Heart left ventricle (tissue), 16 donors: ENCODE results near the gene NEK4. TPM values are rescaled to one million over a fixed set of nuclear protein-coding genes. Genes with fewer than 3 reads are reported as not detected.

ENCODE experiments used
- ATAC-seq, 4 donors: fragments of 200-7000 bp; cut with Tn5 transposase; one replicate each; pipeline ENCODE4 v1.9.1; 2020 to 2022; ENCODE audit warnings: moderate library complexity in 4 of 4, mild to moderate bottlenecking in 3 of 4, moderate number of reproducible peaks in 1 of 4
- DNase-seq, 5 donors: peaks; one replicate each; pipeline ENCODE4 v3.0.0-alpha.2; 2020
- H3K27ac ChIP-seq, 12 donors: fragments of 200-600 bp; sonication (generic) in 4 of 12; one replicate each; pipeline versions ENCODE4 v1.5.0 to v1.8.0; 2016 to 2022; ENCODE audit warnings: mild to moderate bottlenecking in 2 of 12
- H3K27me3 ChIP-seq, 9 donors: fragments of 200-600 bp; sonication (generic) in 2 of 9; one replicate each; pipeline versions ENCODE4 v1.5.1 to v1.8.0; 2016 to 2022; ENCODE audit warnings: mild to moderate bottlenecking in 3 of 9
- H3K36me3 ChIP-seq, 9 donors: fragments of 200-600 bp; sonication (generic) in 2 of 9; one replicate each; pipeline versions ENCODE4 v1.5.0 to v1.8.0; 2018 to 2022; ENCODE audit warnings: mild to moderate bottlenecking in 2 of 9
- H3K4me1 ChIP-seq, 12 donors: fragments of 200-600 bp; sonication (generic) in 4 of 12; one replicate each; pipeline versions ENCODE4 v1.5.0 to v1.8.0; 2016 to 2022; ENCODE audit warnings: mild to moderate bottlenecking in 3 of 12
- H3K4me3 ChIP-seq, 12 donors: fragments of 200-600 bp; sonication (generic) in 4 of 12; one replicate each; pipeline versions ENCODE4 v1.5.0 to v1.8.0; 2017 to 2022; ENCODE audit warnings: mild to moderate bottlenecking in 9 of 12, moderate library complexity in 4 of 12
- H3K9me3 ChIP-seq, 12 donors: fragments of 200-600 bp; sonication (generic) in 4 of 12; one replicate each; pipeline versions ENCODE4 v1.5.0 to v1.8.0; 2016 to 2022; ENCODE audit warnings: mild to moderate bottlenecking in 1 of 12
- CTCF ChIP-seq, 12 donors: fragments of 200-600 bp; sonication (generic) in 4 of 12; IDR thresholded peaks; one replicate each; pipeline versions ENCODE4 v1.5.0 to v1.8.0; 2018 to 2022; ENCODE audit warnings: antibody characterized with exemption in 12 of 12, mild to moderate bottlenecking in 5 of 12
- POLR2A ChIP-seq, 2 donors: fragments of 450-650 bp; IDR thresholded peaks; one replicate each; pipeline ENCODE4 v1.6.1; 2017; ENCODE audit warnings: antibody characterized with exemption in 2 of 2, mild to moderate bottlenecking in 2 of 2, moderate library complexity in 2 of 2
- WGBS, 4 donors: extraction: QIAGEN DNeasy Blood & Tissue Kit in 2 of 4; methylation state at CpG; one replicate each; pipeline versions ENCODE4 v1.1.5 to v1.1.7; 2013 to 2018; 5-methylcytosine and 5-hydroxymethylcytosine counted together
- intact Hi-C, 10 donors: fragments of 100-400 bp; cut with DNase I; formaldehyde crosslinking; loops; one replicate each; pipeline versions ENCODE4 v1.11.1 to v1.14.2; 2022
- polyA plus RNA-seq, 2 donors: library from polyadenylated mRNA; stranded (reverse); fragments of 200-250 nt; gene quantifications; one replicate each; pipeline ENCODE4 v1.2.3, GENCODE V29; 2013
- total RNA-seq, 9 donors: library from RNA; depleted of rRNA in 2 of 9; stranded (reverse); fragments of >200 nt in 2 of 9; fragmentation: NEBNext Ultra II Directional in 3 of 9; extraction: Animal tissue kit (Norgen Biotek cat#: 25700) in 3 of 9; gene quantifications; one replicate each; pipeline versions ENCODE4 v1.1.0 to v1.2.4, GENCODE V29; 2016 to 2023
- donor health status: ischemic (EF 13 %, LVEDD 7.1; RV severe dilation, severe dysfunction).
- donor health status: healthy with polysubstance abuse.
- donor health status: DM: no; HTN: yes; CAD: no.
- donor health status: DM: no; HTN: no; CAD: no.
- donor health status: ischemic (EF 25% LVEDD 6.9; RV normal size, moderate dysfunction).
- donor health status: ischemic (EF 25% LVEDD 5.7; RV mildly dilated, moderate dysfunction).
- donor health status: healthy.
- donor health status: DM: yes; HTN: yes; CAD: no.
- donor health status: ischemic (EF 35%, LVEDD 5.7; RV mildly dilated, moderate dysfunction).
- donor health status: nonischemic (EF 11% LVEDD 7.7; RV severe dilation, severe dysfunction).
- donor health status: DM: yes; HTN: yes; CAD: no.
- donor health status: PGD.
- donor health status: ischemic (EF 29% LVEDD 5.4; RV normal size, mild dysfunction).
- donor health status: nonischemic (EF 23%, LVEDD 6.1; RV moderate dilation, normal function).

NEK4 gene
- total and polyA plus RNA-seq, 11 donors = 2.7 to 21.5 (median 14.6) TPM

DNA sequence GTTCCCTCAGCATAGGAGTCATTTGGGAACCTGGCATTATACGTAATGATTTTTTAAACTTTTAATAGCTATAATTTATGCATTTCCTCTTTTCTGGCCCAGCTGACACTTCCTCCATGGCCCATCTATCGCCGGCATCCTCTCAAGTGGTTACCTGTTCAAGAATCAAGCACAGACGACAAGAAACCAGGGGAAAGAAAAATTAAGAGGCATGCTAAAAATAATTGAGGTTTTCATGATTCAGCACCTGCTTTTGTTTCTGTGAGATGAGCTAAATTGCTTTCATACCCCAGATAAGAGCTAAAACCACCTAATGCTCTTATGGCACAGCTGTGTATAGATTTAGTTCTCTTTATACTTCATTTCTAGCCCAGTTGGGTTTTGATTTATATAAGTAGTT, 63.2 kb downstream of the NEK4 start:
- Histone ChIP-seq H3K4me1 (peaks cover 0 to 45% (median 32%) of the 10 kb centered on the region in 12 donors), H3K27ac (no peak overlapping the region), H3K36me3 (peaks cover 0 to 50% (median 42%) of the 10 kb centered on the region in 9 donors), H3K27me3 (no peaks in the 10 kb centered on the region), H3K4me3 (peak overlapping the region in 8 of 12 donors; percentile 67 to 97 (median 96)), H3K9me3 (no peaks in the 10 kb centered on the region)
- no peak for ATAC-seq
- no peak for DNase-seq
- WGBS, 4 donors = 79 to 91% (median 82%) methylated on average over 4 of the region's 4 CpGs
- intact Hi-C loops = loop anchor here in 1 of 10 donors (2.0 kb wide), 1 partner anchor 21 kb away; the partner anchor contains the start of gene GNL3
- no peak for TF ChIP-seq CTCF (IDR thresholded peaks at IDR 0.05)
- TF ChIP-seq POLR2A (IDR thresholded peaks at IDR 0.05) = no peak

DNA sequence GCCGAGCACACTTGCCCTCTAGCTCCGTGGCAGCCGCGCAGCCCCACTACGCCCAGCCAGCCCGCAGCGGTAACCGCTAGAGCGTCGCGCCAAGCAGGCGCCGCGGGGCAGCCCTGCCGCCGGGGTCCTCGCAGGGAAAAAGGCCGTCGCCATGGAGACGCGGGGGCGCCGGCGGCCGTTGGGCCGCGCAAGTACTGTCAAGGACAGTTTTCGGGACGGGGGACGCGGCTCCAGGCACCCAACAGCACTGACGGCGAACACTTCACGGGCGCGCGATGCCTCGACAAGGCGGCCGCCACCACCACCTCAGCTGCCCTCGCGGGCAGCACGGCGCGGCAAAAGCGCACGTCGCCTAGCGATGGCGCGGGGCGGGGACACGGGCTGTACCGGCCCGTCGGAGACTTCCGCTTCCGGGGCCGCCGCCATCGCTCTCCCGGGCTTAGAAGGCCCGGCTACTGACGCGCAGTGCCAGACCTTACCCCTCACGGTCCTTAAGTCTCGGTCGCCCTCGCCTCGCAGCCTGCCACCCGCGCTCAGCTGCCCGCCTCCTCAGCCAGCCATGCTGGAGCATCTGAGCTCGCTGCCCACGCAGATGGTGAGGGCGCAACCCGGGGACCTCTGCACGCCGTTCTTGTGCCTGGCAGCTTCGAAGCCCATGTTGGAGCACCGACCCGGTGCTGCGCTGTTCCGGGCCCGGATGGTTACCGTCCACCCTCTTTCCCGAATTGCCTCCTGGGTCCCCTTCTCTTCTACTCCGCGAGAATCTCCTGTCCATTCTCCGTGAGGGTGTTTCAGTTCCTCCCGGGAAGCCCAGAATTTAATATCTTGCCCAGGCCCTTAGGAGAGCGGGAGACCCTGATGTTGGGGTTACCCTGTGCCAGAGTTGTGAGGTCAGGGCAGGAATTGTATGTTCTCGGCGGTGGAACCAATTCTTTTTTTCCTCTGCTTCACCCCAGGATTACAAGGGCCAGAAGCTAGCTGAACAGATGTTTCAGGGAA, 64.8 kb downstream of the NEK4 start, which contains the start of the genes GLT8D1 and SPCS1:
TSS of gene GLT8D1 (minus strand) at position 104 of the 999 bp plus-strand sequence. CDS start 5,331 bp downstream, outside the sequence.
TSS of gene SPCS1 (plus strand) at position 419 of the 999 bp plus-strand sequence. CDS start at position 560, 141 bp downstream.
- intact Hi-C loops = loop anchor here in 2 of 10 donors (1.0 to 2.0 kb wide), 2 partner anchors 19 to 21 kb away; partner anchors contain the start of genes GNL3 (in 1 of the 2) and PBRM1 (in 1 of the 2)
- no peaks in the 10 kb centered on the region for H3K27me3 ChIP-seq
- peak within 1 kb of the TSS; percentile 85 to 97 (median 91) for H3K27ac ChIP-seq
- H3K36me3 ChIP-seq = peaks cover 0 to 34% (median 29%) of the 10 kb centered on the region in 9 donors
- peak within 1 kb of the TSS; percentile 67 to 100 (median 95) for H3K4me3 ChIP-seq
- DNase-seq = peak; percentile 87 to 92 (median 90)
- ATAC-seq = peak; percentile 93 to 97 (median 95)
- peaks cover 0 to 45% (median 32%) of the 10 kb centered on the region in 12 donors for H3K4me1 ChIP-seq
- peak; percentile 27 to 63 for TF ChIP-seq POLR2A (IDR thresholded peaks at IDR 0.05)
- no peak for TF ChIP-seq CTCF (IDR thresholded peaks at IDR 0.05)
- 0 to 2% (median 1%) methylated on average over 48 to 94 of the region's 94 CpGs for whole genome bisulfite sequencing, 4 donors
- no peaks in the 10 kb centered on the region for H3K9me3 ChIP-seq

DNA sequence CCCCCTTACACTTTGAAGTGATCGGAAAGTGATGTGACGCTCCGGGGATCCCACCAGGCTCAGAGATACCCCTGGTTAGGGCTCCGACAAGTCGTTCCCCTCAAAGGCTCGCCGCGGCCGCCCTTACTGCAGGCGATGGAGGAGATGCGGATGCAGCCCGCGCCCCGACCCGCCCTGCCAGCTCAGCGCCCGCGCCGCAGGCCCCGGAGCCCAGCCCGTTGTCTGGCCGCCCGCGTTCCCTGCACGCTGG, 65.4 kb downstream of the NEK4 start:
- H3K9me3 ChIP-seq = no peaks in the 10 kb centered on the region
- H3K4me1 ChIP-seq = peaks cover 0 to 45% (median 32%) of the 10 kb centered on the region in 12 donors
- 0 to 4% (median 0%) methylated on average over 9 to 25 of the region's 25 CpGs for WGBS, 4 donors
- TF ChIP-seq CTCF (IDR thresholded peaks at IDR 0.05) = peak in 1 of 12 donors; percentile 19
- TF ChIP-seq POLR2A (IDR thresholded peaks at IDR 0.05) = no peak
- H3K27me3 ChIP-seq = no peaks in the 10 kb centered on the region
- H3K27ac ChIP-seq = peak overlapping the region; percentile 85 to 97 (median 91)
- DNase-seq (no peak), ATAC-seq (no peak)
- intact Hi-C loops = loop anchor here in 1 of 10 donors (1.0 kb wide), 1 partner anchor 20 kb away; the partner anchor contains the start of gene PBRM1
- H3K36me3 ChIP-seq = peaks cover 0 to 29% (median 23%) of the 10 kb centered on the region in 9 donors
- peak overlapping the region; percentile 67 to 100 (median 95) for H3K4me3 ChIP-seq
